GM23338 (cell line): ENCODE measurements around the gene RNLS. TPM values are rescaled to one million over a fixed set of nuclear protein-coding genes. Genes with fewer than 3 reads are reported as not detected.

Experiments used
- ATAC-seq: fragments of 200-7000 bp; cut with Tn5 transposase; 3 replicates; pipeline ENCODE4 v1.9.1; 2020
- DNase-seq: peaks from one replicate; pipeline ENCODE4 v3.0.0-alpha.2; 2015; ENCODE audit warnings: low spot score
- H2AFZ ChIP-seq: fragments of 200-600 bp; sonication (generic); 2 replicates; pipeline ENCODE4 v1.8.0; 2016; ENCODE audit warnings: antibody characterized with exemption, mild to moderate bottlenecking, moderate library complexity
- H3F3A ChIP-seq: fragments of 200-600 bp; sonication (generic); replicated peaks from 2 replicates; pipeline ENCODE4 v1.8.0; 2017; ENCODE audit warnings: antibody characterized with exemption, mixed run types, low read depth
- H3K27ac ChIP-seq: fragments of 200-600 bp; sonication (generic); 2 replicates; pipeline ENCODE4 v1.6.1; 2016; ENCODE audit warnings: low read depth
- H3K27me3 ChIP-seq: fragments of 200-600 bp; sonication (generic); 2 replicates; pipeline ENCODE4 v1.8.0; 2016; ENCODE audit warnings: mild to moderate bottlenecking, mixed run types, moderate library complexity; ENCODE audit not compliant: insufficient read depth
- H3K36me3 ChIP-seq: fragments of 200-600 bp; sonication (generic); 2 replicates; pipeline ENCODE4 v1.8.0; 2016; ENCODE audit warnings: mild to moderate bottlenecking; ENCODE audit not compliant: insufficient read depth
- H3K4me1 ChIP-seq: fragments of 200-600 bp; sonication (generic); 2 replicates; pipeline ENCODE4 v1.8.0; 2016; ENCODE audit warnings: mild to moderate bottlenecking, moderate library complexity; ENCODE audit not compliant: insufficient read depth
- H3K4me2 ChIP-seq: fragments of 200-600 bp; sonication (generic); 2 replicates; pipeline ENCODE4 v1.7.1; 2017; ENCODE audit warnings: mixed run types
- H3K4me3 ChIP-seq: fragments of 200-600 bp; sonication (generic); 2 replicates; pipeline ENCODE4 v1.6.1; 2016; ENCODE audit warnings: mixed run types
- H3K79me2 ChIP-seq: fragments of 200-600 bp; sonication (generic); replicated peaks from 2 replicates; pipeline ENCODE4 v1.8.0; 2017; ENCODE audit warnings: mild to moderate bottlenecking; ENCODE audit not compliant: insufficient read depth
- H3K9me2 ChIP-seq: fragments of 200-600 bp; sonication (generic); 2 replicates; pipeline ENCODE4 v1.8.0; 2017; ENCODE audit not compliant: insufficient read depth
- H4K20me1 ChIP-seq: fragments of 200-600 bp; sonication (generic); replicated peaks from 2 replicates; pipeline ENCODE4 v1.8.0; 2017; ENCODE audit warnings: mild to moderate bottlenecking; ENCODE audit not compliant: insufficient read depth
- H3K27ac Mint-ChIP-seq: 2 replicates; pipeline ENCODE4 v1.8.0; 2020; ENCODE audit warnings: inconsistent platforms, mild to moderate bottlenecking, moderate library complexity, mixed read lengths
- H3K27me3 Mint-ChIP-seq: 3 replicates; pipeline ENCODE4 v1.8.0; 2022; ENCODE audit warnings: low read depth, mild to moderate bottlenecking, moderate library complexity, mixed read lengths, inconsistent platforms; ENCODE audit not compliant: insufficient read depth, poor library complexity
- H3K36me3 Mint-ChIP-seq: 3 replicates; pipeline ENCODE4 v1.8.0; 2021; ENCODE audit warnings: low read depth, mild to moderate bottlenecking, inconsistent platforms, moderate library complexity, mixed read lengths
- H3K4me1 Mint-ChIP-seq: 3 replicates; pipeline ENCODE4 v1.8.0; 2020; ENCODE audit warnings: mild to moderate bottlenecking, inconsistent platforms, mixed read lengths
- H3K4me3 Mint-ChIP-seq: 3 replicates; pipeline ENCODE4 v1.8.0; 2021; ENCODE audit warnings: moderate library complexity, mild to moderate bottlenecking, inconsistent platforms, mixed read lengths
- H3K9me3 Mint-ChIP-seq: 3 replicates; pipeline ENCODE4 v1.8.0; 2020; ENCODE audit warnings: moderate library complexity, mild to moderate bottlenecking, inconsistent platforms, mixed read lengths
- CREB1 ChIP-seq: fragments of 250-450 bp; sonication (Bioruptor Pico); IDR thresholded peaks from 2 replicates; pipeline ENCODE4 v1.5.0; 2020; ENCODE audit warnings: low read depth, mild to moderate bottlenecking, moderate library complexity
- CTCF ChIP-seq, 2 experiments: fragments of 200-600 bp in 1 of 2; sonication (generic) in 1 of 2; conservative IDR thresholded peaks; 2 replicates each; pipeline versions ENCODE4 v1.5.1 to v1.6.1; 2016 to 2017; ENCODE audit warnings: antibody characterized with exemption in 2 of 2, low read depth in 2 of 2, mild to moderate bottlenecking in 2 of 2, moderate library complexity in 1 of 2
- EZH2 ChIP-seq: fragments of 200-600 bp; sonication (generic); IDR thresholded peaks from one replicate; pipeline ENCODE4 v1.8.0; 2017; ENCODE audit warnings: antibody characterized with exemption, mild to moderate bottlenecking, low read depth; ENCODE audit not compliant: unreplicated experiment
- EZH2phosphoT487 ChIP-seq: fragments of 200-600 bp; sonication (generic); IDR thresholded peaks from one replicate; pipeline ENCODE4 v1.8.1; 2018; ENCODE audit warnings: antibody characterized with exemption; ENCODE audit not compliant: unreplicated experiment
- JUNB ChIP-seq: IDR thresholded peaks from one replicate; pipeline ENCODE4 v1.6.1; 2016; ENCODE audit warnings: antibody characterized with exemption; ENCODE audit not compliant: unreplicated experiment
- NANOG ChIP-seq: IDR thresholded peaks from 2 replicates; pipeline ENCODE4 v1.6.1; 2016; ENCODE audit warnings: antibody characterized with exemption, borderline replicate concordance
- POLR2AphosphoS5 ChIP-seq: IDR thresholded peaks from 2 replicates; pipeline ENCODE4 v1.6.1; 2016; ENCODE audit warnings: antibody characterized with exemption, low read depth
- STAT1 ChIP-seq: IDR thresholded peaks from one replicate; pipeline ENCODE4 v1.6.1; 2016; ENCODE audit warnings: antibody characterized with exemption; ENCODE audit not compliant: unreplicated experiment
- ZNF114 ChIP-seq: fragments of 250-450 bp; sonication (Bioruptor Pico); IDR thresholded peaks from 2 replicates; pipeline ENCODE4 v1.5.0; 2020; ENCODE audit warnings: mild to moderate bottlenecking, moderate library complexity
- ZNF331 ChIP-seq: fragments of 250-450 bp; sonication (Bioruptor Pico); IDR thresholded peaks from 2 replicates; pipeline ENCODE4 v1.5.0; 2020; ENCODE audit warnings: low read depth, mild to moderate bottlenecking, moderate library complexity
- polyA plus RNA-seq: library from polyadenylated mRNA; unstranded; fragments of >200 nt; fragmentation: Nextera tagmentation; extraction: Ambion mirVana; gene quantifications from 2 replicates; pipeline ENCODE4 v1.2.1, GENCODE V29; 2016
- total RNA-seq: library from RNA; depleted of rRNA; stranded (reverse); fragments of >200 nt; shearing (Covaris generic); gene quantifications from 2 replicates; pipeline ENCODE4 v1.2.3, GENCODE V29; 2014
- TF ChIP-seq, protein P1 (sequence below): IDR thresholded peaks from one replicate; pipeline ENCODE4 v1.6.1; 2018; ENCODE audit warnings: antibody characterized with exemption; ENCODE audit not compliant: unreplicated experiment
- TF ChIP-seq, protein P2 (sequence below): IDR thresholded peaks from 2 replicates; pipeline ENCODE4 v1.6.1; 2016; ENCODE audit warnings: antibody characterized with exemption

RNLS gene
- total and polyA plus RNA-seq, 2 experiments from 2014 or later: 8.8 to 15.2 TPM

DNA sequence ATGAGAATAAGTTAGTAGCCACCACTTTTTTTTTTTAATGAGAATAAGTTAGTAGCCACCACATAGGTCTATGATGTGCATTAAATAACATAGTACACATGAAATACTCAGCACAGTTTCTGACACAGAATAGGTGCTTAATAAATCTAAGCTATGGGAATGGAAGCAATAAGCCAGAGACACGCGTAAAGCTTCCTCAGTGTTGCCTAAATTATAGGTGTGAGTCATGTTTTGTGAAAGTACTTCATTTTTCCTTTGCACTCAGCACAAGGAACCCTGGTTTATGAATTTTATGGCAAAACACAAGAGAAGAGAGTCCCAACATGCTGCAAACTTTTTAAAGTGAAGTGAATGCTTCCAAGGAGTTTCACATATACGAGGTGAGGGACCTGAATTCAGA lies 267.4 kb downstream of the RNLS start:
- H2AFZ ChIP-seq: no peak overlapping the region
- no peaks in the 10 kb centered on the region for H4K20me1 ChIP-seq
- no peaks in the 10 kb centered on the region for H3K79me2 ChIP-seq
- H3K27me3 Mint-ChIP-seq: peaks cover 2% of the 10 kb centered on the region
- H3K4me3 ChIP-seq: no peak overlapping the region
- no peak for TF ChIP-seq CREB1 (CRISPR knock-in tag)
- no peak for TF ChIP-seq JUNB
- TF ChIP-seq POLR2AphosphoS5: no peak
- TF ChIP-seq, protein P1, sequence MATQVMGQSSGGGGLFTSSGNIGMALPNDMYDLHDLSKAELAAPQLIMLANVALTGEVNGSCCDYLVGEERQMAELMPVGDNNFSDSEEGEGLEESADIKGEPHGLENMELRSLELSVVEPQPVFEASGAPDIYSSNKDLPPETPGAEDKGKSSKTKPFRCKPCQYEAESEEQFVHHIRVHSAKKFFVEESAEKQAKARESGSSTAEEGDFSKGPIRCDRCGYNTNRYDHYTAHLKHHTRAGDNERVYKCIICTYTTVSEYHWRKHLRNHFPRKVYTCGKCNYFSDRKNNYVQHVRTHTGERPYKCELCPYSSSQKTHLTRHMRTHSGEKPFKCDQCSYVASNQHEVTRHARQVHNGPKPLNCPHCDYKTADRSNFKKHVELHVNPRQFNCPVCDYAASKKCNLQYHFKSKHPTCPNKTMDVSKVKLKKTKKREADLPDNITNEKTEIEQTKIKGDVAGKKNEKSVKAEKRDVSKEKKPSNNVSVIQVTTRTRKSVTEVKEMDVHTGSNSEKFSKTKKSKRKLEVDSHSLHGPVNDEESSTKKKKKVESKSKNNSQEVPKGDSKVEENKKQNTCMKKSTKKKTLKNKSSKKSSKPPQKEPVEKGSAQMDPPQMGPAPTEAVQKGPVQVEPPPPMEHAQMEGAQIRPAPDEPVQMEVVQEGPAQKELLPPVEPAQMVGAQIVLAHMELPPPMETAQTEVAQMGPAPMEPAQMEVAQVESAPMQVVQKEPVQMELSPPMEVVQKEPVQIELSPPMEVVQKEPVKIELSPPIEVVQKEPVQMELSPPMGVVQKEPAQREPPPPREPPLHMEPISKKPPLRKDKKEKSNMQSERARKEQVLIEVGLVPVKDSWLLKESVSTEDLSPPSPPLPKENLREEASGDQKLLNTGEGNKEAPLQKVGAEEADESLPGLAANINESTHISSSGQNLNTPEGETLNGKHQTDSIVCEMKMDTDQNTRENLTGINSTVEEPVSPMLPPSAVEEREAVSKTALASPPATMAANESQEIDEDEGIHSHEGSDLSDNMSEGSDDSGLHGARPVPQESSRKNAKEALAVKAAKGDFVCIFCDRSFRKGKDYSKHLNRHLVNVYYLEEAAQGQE: no peak
- no peak for TF ChIP-seq ZNF114 (CRISPR knock-in tag)
- TF ChIP-seq NANOG: no peak
- TF ChIP-seq EZH2phosphoT487: no peak
- no peak for TF ChIP-seq ZNF331
- no peak for TF ChIP-seq STAT1
- no peak for TF ChIP-seq CTCF (conservative IDR thresholded peaks at IDR 0.05; ENCODE audit: low read depth in 2 of 2)
- TF ChIP-seq, protein P2, sequence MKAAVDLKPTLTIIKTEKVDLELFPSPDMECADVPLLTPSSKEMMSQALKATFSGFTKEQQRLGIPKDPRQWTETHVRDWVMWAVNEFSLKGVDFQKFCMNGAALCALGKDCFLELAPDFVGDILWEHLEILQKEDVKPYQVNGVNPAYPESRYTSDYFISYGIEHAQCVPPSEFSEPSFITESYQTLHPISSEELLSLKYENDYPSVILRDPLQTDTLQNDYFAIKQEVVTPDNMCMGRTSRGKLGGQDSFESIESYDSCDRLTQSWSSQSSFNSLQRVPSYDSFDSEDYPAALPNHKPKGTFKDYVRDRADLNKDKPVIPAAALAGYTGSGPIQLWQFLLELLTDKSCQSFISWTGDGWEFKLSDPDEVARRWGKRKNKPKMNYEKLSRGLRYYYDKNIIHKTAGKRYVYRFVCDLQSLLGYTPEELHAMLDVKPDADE: no peak
- no peak for TF ChIP-seq EZH2
- peaks cover 16% of the 10 kb centered on the region; the same call in 2 of the 3 replicates for H3K36me3 Mint-ChIP-seq
- no peak overlapping the region for H3K4me3 Mint-ChIP-seq
- H3K36me3 ChIP-seq: peaks cover 9% of the 10 kb centered on the region; the same call in 1 of the 2 replicates
- ATAC-seq: no peak
- no peak for DNase-seq
- H3K4me1 Mint-ChIP-seq: peaks cover 2% of the 10 kb centered on the region; the same call in 1 of the 3 replicates
- no peaks in the 10 kb centered on the region for H3K9me2 ChIP-seq
- no peaks in the 10 kb centered on the region for H3K27me3 ChIP-seq
- H3K27ac Mint-ChIP-seq: no peak overlapping the region
- H3F3A ChIP-seq: no peaks in the 10 kb centered on the region
- no peaks in the 10 kb centered on the region for H3K4me1 ChIP-seq
- H3K27ac ChIP-seq: no peak overlapping the region
- peaks cover 20% of the 10 kb centered on the region for H3K9me3 Mint-ChIP-seq
- no peak overlapping the region for H3K4me2 ChIP-seq
